Liver (tissue), 9 donors: ENCODE results near the gene RAB37. TPM values are rescaled to one million over a fixed set of nuclear protein-coding genes. Genes with fewer than 3 reads are reported as not detected.

Experiments
- DNase-seq: peaks from one replicate; pipeline ENCODE4 v3.0.0-alpha.2; 2017; ENCODE audit warnings: low spot score
- H3K27ac ChIP-seq, 2 donors: one replicate each; pipeline ENCODE4 v1.7.0; 2013; ENCODE audit warnings: inconsistent platforms in 2 of 2, low read length in 2 of 2, control low read depth in 1 of 2, low read depth in 1 of 2, mild to moderate bottlenecking in 1 of 2
- H3K27me3 ChIP-seq, 4 donors: one replicate each; pipeline versions ENCODE4 v1.6.1 to v1.7.0; 2013; ENCODE audit warnings: low read length in 3 of 4, inconsistent platforms in 1 of 4, mild to moderate bottlenecking in 1 of 4, moderate library complexity in 1 of 4; ENCODE audit not compliant: control insufficient read depth in 4 of 4, insufficient read depth in 4 of 4
- H3K36me3 ChIP-seq, 4 donors: one replicate each; pipeline versions ENCODE4 v1.6.1 to v1.7.0; 2013; ENCODE audit warnings: low read length in 3 of 4, mild to moderate bottlenecking in 3 of 4, low read depth in 1 of 4, moderate library complexity in 1 of 4; ENCODE audit not compliant: control insufficient read depth in 4 of 4, insufficient read depth in 3 of 4
- H3K4me1 ChIP-seq, 4 donors: one replicate each; pipeline versions ENCODE4 v1.6.1 to v1.7.0; 2013; ENCODE audit warnings: low read length in 3 of 4, mild to moderate bottlenecking in 3 of 4, moderate library complexity in 1 of 4; ENCODE audit not compliant: control insufficient read depth in 4 of 4, insufficient read depth in 4 of 4
- H3K4me3 ChIP-seq, 3 donors: one replicate each; pipeline versions ENCODE4 v1.6.1 to v1.7.0; 2013; ENCODE audit warnings: low read length in 3 of 3, control low read depth in 1 of 3, low read depth in 1 of 3, mild to moderate bottlenecking in 1 of 3
- H3K9ac ChIP-seq, 2 donors: one replicate each; pipeline ENCODE4 v1.7.0; 2013; ENCODE audit warnings: low read length in 2 of 2, mild to moderate bottlenecking in 2 of 2, moderate library complexity in 2 of 2, control low read depth in 1 of 2, low read depth in 1 of 2
- H3K9me3 ChIP-seq, 4 donors: one replicate each; pipeline versions ENCODE4 v1.6.1 to v1.7.0; 2013; ENCODE audit warnings: low read length in 3 of 4; ENCODE audit not compliant: control insufficient read depth in 4 of 4
- EGR1 ChIP-seq, 2 donors: IDR thresholded peaks; 2 replicates each; pipeline ENCODE4 v1.6.1; 2016 to 2018; ENCODE audit warnings: antibody characterized with exemption in 2 of 2, low read depth in 2 of 2
- FOXA1 ChIP-seq: IDR thresholded peaks from 2 replicates; pipeline ENCODE4 v1.6.1; 2016; ENCODE audit warnings: antibody characterized with exemption
- FOXA2 ChIP-seq: IDR thresholded peaks from 2 replicates; pipeline ENCODE4 v1.6.1; 2016; ENCODE audit warnings: antibody characterized with exemption
- GABPA ChIP-seq, 2 donors: IDR thresholded peaks in 1 of 2; conservative IDR thresholded peaks in 1 of 2; 2 replicates each; pipeline ENCODE4 v1.6.1; 2016; ENCODE audit warnings: antibody characterized with exemption in 2 of 2, mild to moderate bottlenecking in 1 of 2, moderate library complexity in 1 of 2
- HNF4A ChIP-seq, 2 donors: conservative IDR thresholded peaks; 2 replicates each; pipeline ENCODE4 v1.6.1; 2016; ENCODE audit warnings: antibody characterized with exemption in 2 of 2, mild to moderate bottlenecking in 2 of 2
- MAX ChIP-seq: IDR thresholded peaks from 2 replicates; pipeline ENCODE4 v1.6.1; 2016; ENCODE audit warnings: antibody characterized with exemption
- NR2F2 ChIP-seq: IDR thresholded peaks from 2 replicates; pipeline ENCODE4 v1.6.1; 2016; ENCODE audit warnings: antibody characterized with exemption
- RAD21 ChIP-seq, 2 donors: IDR thresholded peaks; 2 replicates each; pipeline ENCODE4 v1.6.1; 2016; ENCODE audit warnings: antibody characterized with exemption in 2 of 2, mild to moderate bottlenecking in 2 of 2
- REST ChIP-seq: IDR thresholded peaks from 2 replicates; pipeline ENCODE4 v1.6.1; 2016; ENCODE audit warnings: antibody characterized with exemption, mild to moderate bottlenecking
- RXRA ChIP-seq, 2 donors: IDR thresholded peaks; 2 replicates each; pipeline ENCODE4 v1.6.1; 2017 to 2018; ENCODE audit warnings: antibody characterized with exemption in 2 of 2, mild to moderate bottlenecking in 1 of 2
- TAF1 ChIP-seq: conservative IDR thresholded peaks from 2 replicates; pipeline ENCODE4 v1.6.1; 2016; ENCODE audit warnings: antibody characterized with exemption, mild to moderate bottlenecking
- YY1 ChIP-seq: IDR thresholded peaks from 2 replicates; pipeline ENCODE4 v1.6.1; 2016; ENCODE audit warnings: antibody characterized with exemption, mild to moderate bottlenecking
- ZBTB33 ChIP-seq: IDR thresholded peaks from 2 replicates; pipeline ENCODE4 v1.6.1; 2016; ENCODE audit warnings: antibody characterized with exemption
- WGBS: extraction: QIAGEN DNeasy Blood & Tissue Kit; methylation state at CpG from one replicate; pipeline ENCODE4 v1.1.7; 2013; 5-methylcytosine and 5-hydroxymethylcytosine counted together
- polyA plus RNA-seq, 2 donors: library from polyadenylated mRNA; stranded (reverse) in 1 of 2; unstranded in 1 of 2; fragments of 200-250 nt in 1 of 2; fragments of >200 nt in 1 of 2; fragmentation: Nextera tagmentation in 1 of 2; extraction: Ambion mirVana in 1 of 2; gene quantifications; one replicate each; pipeline versions ENCODE4 v1.2.1 to v1.2.3, GENCODE V29; 2013 to 2015
- total RNA-seq, 2 donors: library from RNA; depleted of rRNA; stranded (reverse); fragments of >200 nt; gene quantifications; one replicate each; pipeline ENCODE4 v1.2.3, GENCODE V29; 2014
- TF ChIP-seq, protein P1 (sequence below): IDR thresholded peaks from 2 replicates; pipeline ENCODE4 v1.6.1; 2016; ENCODE audit warnings: antibody characterized with exemption
- donor health status: healthy.
- donor health status: healthy.
- donor health status: healthy.
- donor health status: healthy.
- donor health status: healthy.

RAB37 gene
- total and polyA plus RNA-seq, 4 donors, result 5.1 to 8.8 (median 5.6) TPM

- DNase-seq, result no peak
- H3K27me3 ChIP-seq, result no peaks in the 10 kb centered on the region
- 67% methylated on average over 5 of the region's 5 CpGs for WGBS
- H3K4me3 ChIP-seq, result no peak overlapping the region
- no peaks in the 10 kb centered on the region for H3K36me3 ChIP-seq
- H3K9ac ChIP-seq, result no peak overlapping the region
- TF ChIP-seq MAX, result no peak
- TF ChIP-seq FOXA1, result no peak
- no peak for TF ChIP-seq REST
- no peak for TF ChIP-seq TAF1
- TF ChIP-seq FOXA2, result no peak
- TF ChIP-seq RAD21 (IDR thresholded peaks at IDR 0.05), result no peak
- H3K4me1 ChIP-seq, result peaks cover 2 to 36% (median 21%) of the 10 kb centered on the region in 4 donors
- H3K9me3 ChIP-seq, result no peaks in the 10 kb centered on the region
- no peak overlapping the region for H3K27ac ChIP-seq
Measured at GRCh38 chr17:74778960-74779359, 41.9 kb downstream of the RAB37 start.

DNA sequence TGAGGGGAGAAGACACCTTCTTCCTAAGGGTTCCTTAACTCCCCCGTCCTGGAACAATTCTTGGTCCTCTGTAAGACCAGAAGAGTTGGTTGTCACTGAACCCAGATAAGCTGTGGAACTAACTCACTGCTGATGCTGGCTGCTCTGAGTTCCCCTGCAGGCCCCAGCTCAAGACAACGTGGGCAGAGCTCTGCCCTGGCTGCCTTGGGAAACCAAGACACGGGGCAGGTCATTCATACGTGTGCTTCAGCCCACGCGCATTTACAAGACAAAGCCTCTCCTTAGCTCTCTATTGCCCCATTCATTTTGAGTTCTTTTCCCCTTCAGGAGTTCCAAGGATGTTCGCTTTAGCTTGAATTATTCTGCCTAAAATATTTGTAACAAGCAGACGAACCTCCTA lies 42.4 kb downstream of the RAB37 start:
- TF ChIP-seq, protein P1, sequence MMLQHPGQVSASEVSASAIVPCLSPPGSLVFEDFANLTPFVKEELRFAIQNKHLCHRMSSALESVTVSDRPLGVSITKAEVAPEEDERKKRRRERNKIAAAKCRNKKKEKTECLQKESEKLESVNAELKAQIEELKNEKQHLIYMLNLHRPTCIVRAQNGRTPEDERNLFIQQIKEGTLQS, result no peak
- no peak for TF ChIP-seq GABPA (IDR thresholded peaks at IDR 0.05 in 1 of 2, conservative IDR thresholded peaks at IDR 0.05 in 1 of 2)
- TF ChIP-seq EGR1 (IDR thresholded peaks at IDR 0.05; ENCODE audit: low read depth in 2 of 2), result no peak
- TF ChIP-seq YY1, result no peak
- no peak for TF ChIP-seq MAX
- no peak for TF ChIP-seq TAF1
- TF ChIP-seq NR2F2, result no peak
- TF ChIP-seq ZBTB33, result no peak
- no peak for TF ChIP-seq FOXA1
- TF ChIP-seq REST, result no peak
- TF ChIP-seq RXRA (IDR thresholded peaks at IDR 0.05), result no peak
- no peak for TF ChIP-seq HNF4A (conservative IDR thresholded peaks at IDR 0.05)
- Histone ChIP-seq H3K9me3 (no peaks in the 10 kb centered on the region), H3K9ac (no peak overlapping the region), H3K27ac (peak overlapping the region in 1 of 2 donors; percentile 25), H3K4me1 (peaks cover 2 to 33% (median 20%) of the 10 kb centered on the region in 4 donors), H3K36me3 (no peaks in the 10 kb centered on the region), H3K27me3 (no peaks in the 10 kb centered on the region), H3K4me3 (no peak overlapping the region)
- no peak for DNase-seq
- WGBS, result 78% methylated on average over 8 of the region's 8 CpGs
